CD4-positive, CD25-positive, alpha-beta regulatory T cell (primary cell): ENCODE results near the gene METTL16. TPM values are rescaled to one million over a fixed set of nuclear protein-coding genes. Genes with fewer than 3 reads are reported as not detected.
"Not testable (repeated sequence)": the region's sequence is repeated elsewhere in the genome, so short reads cannot be mapped to it uniquely, and the experiment has no call there.

Experiments used
- ATAC-seq, 2 donors: fragments of 150-1000 bp; cut with Tn5 transposase; one replicate each; pipeline ENCODE4 v1.10.0; 2021; ENCODE audit warnings: low read depth in 2 of 2, moderate number of reproducible peaks in 2 of 2, moderate library complexity in 1 of 2
- DNase-seq, 3 donors: peaks; one replicate each; pipeline versions ENCODE4 v3.0.0 to v3.0.0-alpha.2; 2012 to 2022; ENCODE audit warnings: mixed read lengths in 1 of 3
- H3K27ac ChIP-seq: one replicate; pipeline ENCODE4 v1.7.0; 2013; ENCODE audit warnings: mild to moderate bottlenecking, low read length; ENCODE audit not compliant: insufficient read depth, poor library complexity, severe bottlenecking
- H3K27me3 ChIP-seq: one replicate; pipeline ENCODE4 v1.7.0; 2013; ENCODE audit warnings: low read length; ENCODE audit not compliant: control insufficient read depth, insufficient read depth
- H3K36me3 ChIP-seq: one replicate; pipeline ENCODE4 v1.7.0; 2013; ENCODE audit warnings: mild to moderate bottlenecking, low read length, moderate library complexity; ENCODE audit not compliant: control insufficient read depth, insufficient read depth
- H3K4me1 ChIP-seq: 2 replicates; pipeline ENCODE4 v1.7.0; 2013; ENCODE audit warnings: mild to moderate bottlenecking, low read length; ENCODE audit not compliant: insufficient read depth, control insufficient read depth, poor library complexity, severe bottlenecking
- H3K4me3 ChIP-seq: one replicate; pipeline ENCODE4 v1.7.0; 2013; ENCODE audit warnings: low read depth, mild to moderate bottlenecking, low read length, moderate library complexity
- H3K9me3 ChIP-seq, 2 experiments: 1 replicate in 1 of 2; 2 replicates in 1 of 2; pipeline ENCODE4 v1.7.0; 2013; ENCODE audit warnings: low read length in 2 of 2, mild to moderate bottlenecking in 1 of 2, moderate library complexity in 1 of 2; ENCODE audit not compliant: control insufficient read depth in 2 of 2
- H3K27ac Mint-ChIP-seq, 3 donors: one replicate each; pipeline ENCODE4 v1.8.0; 2020 to 2022; ENCODE audit warnings: mild to moderate bottlenecking in 3 of 3, mixed read lengths in 3 of 3, moderate library complexity in 2 of 3
- H3K27me3 Mint-ChIP-seq: one replicate; pipeline ENCODE4 v1.8.0; 2022; ENCODE audit warnings: mild to moderate bottlenecking, mixed read lengths
- H3K36me3 Mint-ChIP-seq: one replicate; pipeline ENCODE4 v1.8.0; 2020; ENCODE audit warnings: mixed read lengths
- H3K4me1 Mint-ChIP-seq, 4 donors: one replicate each; pipeline ENCODE4 v1.8.0; 2020 to 2022; ENCODE audit warnings: mixed read lengths in 4 of 4, mild to moderate bottlenecking in 1 of 4
- H3K4me3 Mint-ChIP-seq, 4 donors: one replicate each; pipeline ENCODE4 v1.8.0; 2020 to 2022; ENCODE audit warnings: mild to moderate bottlenecking in 4 of 4, mixed read lengths in 4 of 4, moderate library complexity in 3 of 4
- H3K9me3 Mint-ChIP-seq, 7 donors: one replicate each; pipeline ENCODE4 v1.8.0; 2020 to 2022; ENCODE audit warnings: mixed read lengths in 7 of 7, mild to moderate bottlenecking in 3 of 7, moderate library complexity in 2 of 7
- polyA plus RNA-seq, 4 donors: library from polyadenylated mRNA; unstranded; fragments of 300-500 nt; fragmentation: Illumina TruSeq; gene quantifications; one replicate each; pipeline ENCODE4 v1.2.3, GENCODE V29; 2021
- total RNA-seq: library from RNA; stranded (reverse); gene quantifications from one replicate; pipeline ENCODE4 v1.2.3, GENCODE V29; 2022

The METTL16 gene
- total and polyA plus RNA-seq, 5 donors from 2014 or later: 12.9 to 39.2 (median 16.9) TPM

GRCh38 chr17:2449486-2449885 is 62.2 kb downstream of the METTL16 start:
- no peaks in the 10 kb centered on the region for H3K27me3 Mint-ChIP-seq
- Histone ChIP-seq H3K36me3 (peaks cover 12% of the 10 kb centered on the region), H3K9me3 (peaks cover 0 to 4% of the 10 kb centered on the region in 2 experiments), H3K27me3 (no peaks in the 10 kb centered on the region), H3K27ac (no peak overlapping the region), H3K4me3 (no peak overlapping the region), H3K4me1 (no peaks in the 10 kb centered on the region)
- peak overlapping the region in 1 of 3 donors; percentile 48 for H3K27ac Mint-ChIP-seq
- H3K36me3 Mint-ChIP-seq: peaks cover 16% of the 10 kb centered on the region
- H3K4me3 Mint-ChIP-seq: no peak overlapping the region
- ATAC-seq (no peak), DNase-seq (no peak)
- H3K9me3 Mint-ChIP-seq: peaks cover 0 to 5% (median 0%) of the 10 kb centered on the region in 7 donors
- peaks cover 0 to 9% (median 5%) of the 10 kb centered on the region in 4 donors for H3K4me1 Mint-ChIP-seq

GRCh38 chr17:2447479-2447878 is 64.2 kb downstream of the METTL16 start:
- not testable (repeated sequence) for DNase-seq, H3K27ac Mint-ChIP-seq, H3K27me3 ChIP-seq, H3K4me3 ChIP-seq, H3K4me1 Mint-ChIP-seq, H3K9me3 ChIP-seq, H3K4me1 ChIP-seq, ATAC-seq, H3K27ac ChIP-seq, H3K9me3 Mint-ChIP-seq, H3K36me3 ChIP-seq, H3K4me3 Mint-ChIP-seq, H3K27me3 Mint-ChIP-seq
- peaks cover 17% of the 10 kb centered on the region for H3K36me3 Mint-ChIP-seq

DNA sequence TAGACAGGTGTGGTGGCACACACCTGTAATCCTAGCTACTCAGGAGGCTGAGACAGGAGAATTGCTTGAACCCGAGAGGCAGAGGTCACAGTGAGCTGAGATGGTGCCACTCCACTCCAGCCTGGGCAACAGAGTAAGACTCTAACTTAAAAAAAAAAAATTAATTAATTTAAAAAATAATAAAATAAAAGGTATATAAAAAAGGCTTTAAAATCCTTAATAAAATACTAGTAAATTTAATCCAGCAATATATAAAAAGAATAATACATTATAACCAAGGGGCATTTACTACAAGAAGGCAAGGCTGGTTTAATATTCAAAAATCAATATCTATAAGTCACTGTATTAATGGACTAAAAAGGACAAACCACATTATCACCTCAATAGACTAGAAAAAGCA is 66.0 kb downstream of the METTL16 start:
- Histone ChIP-seq H3K27me3 (no peaks in the 10 kb centered on the region), H3K27ac (no peak overlapping the region), H3K9me3 (peaks cover 0 to 4% of the 10 kb centered on the region in 2 experiments), H3K36me3 (peaks cover 16% of the 10 kb centered on the region), H3K4me3 (no peak overlapping the region), H3K4me1 (no peaks in the 10 kb centered on the region)
- DNase-seq (no peak), ATAC-seq (no peak)
- H3K4me1 Mint-ChIP-seq: peaks cover 0 to 6% (median 5%) of the 10 kb centered on the region in 4 donors
- no peaks in the 10 kb centered on the region for H3K27me3 Mint-ChIP-seq
- H3K36me3 Mint-ChIP-seq: peaks cover 24% of the 10 kb centered on the region
- no peak overlapping the region for H3K4me3 Mint-ChIP-seq
- no peak overlapping the region for H3K27ac Mint-ChIP-seq
- peaks cover 0 to 5% (median 1%) of the 10 kb centered on the region in 7 donors for H3K9me3 Mint-ChIP-seq

- H3K4me1 Mint-ChIP-seq: peaks cover 0 to 6% (median 2%) of the 10 kb centered on the region in 4 donors
- H3K9me3 Mint-ChIP-seq: peaks cover 0 to 5% (median 1%) of the 10 kb centered on the region in 7 donors
- no peak overlapping the region for H3K4me3 Mint-ChIP-seq
- Histone ChIP-seq H3K4me1 (no peaks in the 10 kb centered on the region), H3K27ac (no peak overlapping the region), H3K36me3 (peaks cover 20% of the 10 kb centered on the region), H3K9me3 (peaks cover 0 to 4% of the 10 kb centered on the region in 2 experiments), H3K27me3 (no peaks in the 10 kb centered on the region), H3K4me3 (no peak overlapping the region)
- no peak for ATAC-seq
- no peak overlapping the region for H3K27ac Mint-ChIP-seq
- DNase-seq: no peak
- H3K36me3 Mint-ChIP-seq: peaks cover 23% of the 10 kb centered on the region
- H3K27me3 Mint-ChIP-seq: no peaks in the 10 kb centered on the region
These were observed 67.3 kb downstream of the METTL16 start for GRCh38 chr17:2444382-2444781.

DNA sequence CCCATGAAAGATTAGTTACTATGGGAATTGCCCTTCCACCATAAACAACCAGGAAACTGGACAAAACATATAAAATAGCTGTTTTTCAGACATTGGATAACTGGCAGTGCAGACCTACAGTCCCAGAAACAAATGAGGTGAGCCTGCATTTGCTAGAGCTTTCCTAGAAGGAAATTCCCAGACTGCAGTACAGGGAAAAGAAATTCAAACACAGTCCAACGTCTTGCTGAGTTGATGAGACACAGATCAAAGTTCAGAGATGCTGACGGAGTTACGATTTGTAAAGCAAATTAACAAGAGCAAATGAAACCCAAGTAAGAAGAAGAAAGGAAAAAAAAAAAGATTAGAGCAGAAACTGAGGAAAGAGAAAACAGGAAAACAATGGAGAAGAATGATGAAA is 69.5 kb downstream of the METTL16 start:
- peaks cover 0 to 6% (median 3%) of the 10 kb centered on the region in 4 donors for H3K4me1 Mint-ChIP-seq
- H3K27ac Mint-ChIP-seq: no peak overlapping the region
- H3K36me3 Mint-ChIP-seq: peaks cover 29% of the 10 kb centered on the region
- Histone ChIP-seq H3K9me3 (peaks cover 0 to 4% of the 10 kb centered on the region in 2 experiments), H3K27ac (no peak overlapping the region), H3K36me3 (peaks cover 36% of the 10 kb centered on the region), H3K4me3 (no peak overlapping the region), H3K4me1 (no peaks in the 10 kb centered on the region), H3K27me3 (no peaks in the 10 kb centered on the region)
- H3K9me3 Mint-ChIP-seq: peaks cover 0 to 5% (median 1%) of the 10 kb centered on the region in 7 donors
- ATAC-seq (no peak), DNase-seq (no peak)
- no peak overlapping the region for H3K4me3 Mint-ChIP-seq
- no peaks in the 10 kb centered on the region for H3K27me3 Mint-ChIP-seq

DNA sequence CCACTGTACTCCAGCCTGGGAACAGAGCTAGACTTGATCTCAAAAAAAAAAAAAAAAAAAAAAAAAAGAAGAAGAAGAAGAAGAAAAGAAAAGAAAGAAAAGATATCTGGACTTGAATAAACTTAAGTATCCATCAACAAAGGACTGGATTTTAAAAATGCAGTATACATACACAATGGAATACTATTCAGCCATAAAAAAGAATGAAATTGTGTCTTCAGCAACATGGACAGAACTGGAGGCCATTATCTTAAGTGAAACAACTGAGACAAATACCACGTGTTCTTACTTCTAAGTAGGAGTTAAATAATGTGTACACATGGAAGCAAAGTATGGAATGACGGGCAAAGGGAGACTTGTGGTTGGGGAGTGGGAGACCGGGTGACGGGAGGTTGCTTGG is 70.8 kb downstream of the METTL16 start:
- H3K27ac Mint-ChIP-seq: no peak overlapping the region
- no peaks in the 10 kb centered on the region for H3K27me3 Mint-ChIP-seq
- ATAC-seq: no peak
- H3K9me3 ChIP-seq: peaks cover 0 to under 1% of the 10 kb centered on the region in 2 experiments
- H3K4me1 ChIP-seq: no peaks in the 10 kb centered on the region
- no peak overlapping the region for H3K4me3 Mint-ChIP-seq
- peaks cover 0 to 6% (median 4%) of the 10 kb centered on the region in 4 donors for H3K4me1 Mint-ChIP-seq
- H3K36me3 Mint-ChIP-seq: peaks cover 34% of the 10 kb centered on the region
- peaks cover 44% of the 10 kb centered on the region for H3K36me3 ChIP-seq
- H3K27me3 ChIP-seq: no peaks in the 10 kb centered on the region
- DNase-seq: no peak
- peaks cover 0 to 1% (median 0%) of the 10 kb centered on the region in 7 donors for H3K9me3 Mint-ChIP-seq
- H3K27ac ChIP-seq: no peak overlapping the region
- no peak overlapping the region for H3K4me3 ChIP-seq

- not testable (repeated sequence) for H3K4me1 ChIP-seq, H3K4me1 Mint-ChIP-seq, H3K27me3 ChIP-seq, H3K9me3 ChIP-seq, H3K4me3 Mint-ChIP-seq, H3K27ac ChIP-seq, H3K9me3 Mint-ChIP-seq, DNase-seq, H3K4me3 ChIP-seq, ATAC-seq, H3K27me3 Mint-ChIP-seq, H3K27ac Mint-ChIP-seq
- H3K36me3 ChIP-seq: peaks cover 49% of the 10 kb centered on the region
- H3K36me3 Mint-ChIP-seq: peaks cover 31% of the 10 kb centered on the region
These were observed 71.7 kb downstream of the METTL16 start for GRCh38 chr17:2439997-2440396.

GRCh38 chr17:2438823-2439222 is 72.9 kb downstream of the METTL16 start:
- no peak for ATAC-seq
- H3K9me3 ChIP-seq: no peaks in the 10 kb centered on the region

More at GRCh38 chr17:2438823-2439222, 72.9 kb downstream of the METTL16 start:
- Histone ChIP-seq H3K27ac (no peak overlapping the region), H3K36me3 (peaks cover 57% of the 10 kb centered on the region), H3K27me3 (no peaks in the 10 kb centered on the region), H3K4me3 (no peak overlapping the region), H3K4me1 (no peaks in the 10 kb centered on the region)
- Mint-ChIP-seq H3K36me3 (peaks cover 32% of the 10 kb centered on the region), H3K27ac (no peak overlapping the region), H3K9me3 (peaks cover 0 to 1% (median 0%) of the 10 kb centered on the region in 7 donors), H3K27me3 (no peaks in the 10 kb centered on the region), H3K4me3 (no peak overlapping the region), H3K4me1 (peaks cover 2 to 6% (median 5%) of the 10 kb centered on the region in 4 donors)
- DNase-seq: no peak
